CD1c-positive myeloid dendritic cell (primary cell): ENCODE measurements around the gene MYL11.
"Not testable (repeated sequence)": the region's sequence is repeated elsewhere in the genome, so short reads cannot be mapped to it uniquely, and the experiment has no call there.

Experiments used
- DNase-seq: peaks from one replicate; pipeline ENCODE4 v3.0.0-alpha.2; 2016; ENCODE audit errors: extremely low spot score

Gene MYL11

GRCh38 chr16:30396627-30397026 lies 22.0 kb downstream of the MYL11 start:
- DNase-seq, result not testable (repeated sequence)

- DNase-seq, result no peak
Observed at GRCh38 chr16:30397056-30397455, 22.5 kb downstream of the MYL11 start.

- DNase-seq, result no peak
Observed at GRCh38 chr16:30397776-30398660, 23.4 kb downstream of the MYL11 start.

GRCh38 chr16:30398661-30399434 lies 24.2 kb downstream of the MYL11 start:
- DNase-seq, result no peak

- DNase-seq, result no peak
Observed at GRCh38 chr16:30399435-30400186, 25.0 kb downstream of the MYL11 start.

GRCh38 chr16:30401768-30402425 lies 27.3 kb downstream of the MYL11 start:
- DNase-seq, result no peak

GRCh38 chr16:30406795-30407101 lies 32.1 kb downstream of the MYL11 start:
- no peak for DNase-seq

GRCh38 chr16:30407102-30407803 lies 32.7 kb downstream of the MYL11 start, which contains the start of gene ZNF771:
TSS of gene ZNF771 (plus strand) at chr16:30407606. CDS start at chr16:30408054, 448 bp downstream.
- DNase-seq, result peak; percentile 88

- DNase-seq, result no peak
Observed at GRCh38 chr16:30407804-30408534, 33.4 kb downstream of the MYL11 start.

- DNase-seq, result peak; percentile 94
Observed at GRCh38 chr16:30409125-30410060, 34.8 kb downstream of the MYL11 start.

GRCh38 chr16:30413112-30413806 lies 38.7 kb downstream of the MYL11 start:
- no peak for DNase-seq

GRCh38 chr16:30414159-30414558 lies 39.6 kb downstream of the MYL11 start:
- no peak for DNase-seq

- no peak for DNase-seq
Observed at GRCh38 chr16:30416047-30416603, 41.5 kb downstream of the MYL11 start.

GRCh38 chr16:30416624-30417528 lies 42.3 kb downstream of the MYL11 start:
- no peak for DNase-seq

- DNase-seq, result peak; percentile 97
Observed at GRCh38 chr16:30417529-30418349, 43.1 kb downstream of the MYL11 start.
